ENCODE data around the gene PFKM.
"Not testable (repeated sequence)": the region's sequence is repeated elsewhere in the genome, so short reads cannot be mapped to it uniquely, and the experiment has no call there.

PFKM gene

GRCh38 chr12:48084841-48085460, 34.2 kb upstream of the PFKM start:
- H3K9ac ChIP-seq (ENCODE audit: low read depth, low read length), result no peak overlapping the region
- no peaks in the 10 kb centered on the region for H3K9me3 ChIP-seq (ENCODE audit: control insufficient read depth, insufficient read depth, low read length)
- peaks cover 5% of the 10 kb centered on the region for H3K36me3 ChIP-seq (ENCODE audit: control insufficient read depth, insufficient read depth, low read length)
- H3K4me1 ChIP-seq (ENCODE audit: control insufficient read depth, insufficient read depth, low read length), result no peaks in the 10 kb centered on the region
- H3K27me3 ChIP-seq (ENCODE audit: control insufficient read depth, insufficient read depth, low read length), result no peaks in the 10 kb centered on the region
- H3K4me3 ChIP-seq (ENCODE audit: low read depth, low read length), result no peak overlapping the region

DNA sequence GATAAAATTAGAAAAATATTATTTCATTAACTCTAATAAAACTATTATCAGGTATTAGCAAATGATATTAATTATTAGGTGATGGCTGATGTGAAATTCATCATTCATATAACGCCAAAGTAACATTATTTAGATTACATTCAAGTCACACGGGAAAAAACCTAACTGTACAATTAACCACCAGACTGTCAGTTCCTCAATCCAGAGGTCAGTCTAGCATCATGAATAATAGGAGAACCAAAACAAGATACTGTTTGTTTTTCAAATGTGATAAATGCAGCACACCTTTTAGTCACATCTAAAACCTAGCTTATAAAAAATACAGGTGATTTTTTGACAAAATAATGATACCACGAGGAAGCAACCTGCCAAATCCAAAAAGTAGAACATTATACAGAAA, 32.8 kb upstream of the PFKM start:
- Histone ChIP-seq H3K36me3 (ENCODE audit: control insufficient read depth, insufficient read depth, low read length) (peaks cover 5% of the 10 kb centered on the region), H3K9ac (ENCODE audit: low read depth, low read length) (no peak overlapping the region), H3K27me3 (ENCODE audit: control insufficient read depth, insufficient read depth, low read length) (no peaks in the 10 kb centered on the region), H3K9me3 (ENCODE audit: control insufficient read depth, insufficient read depth, low read length) (no peaks in the 10 kb centered on the region), H3K4me1 (ENCODE audit: control insufficient read depth, insufficient read depth, low read length) (no peaks in the 10 kb centered on the region), H3K4me3 (ENCODE audit: low read depth, low read length) (no peak overlapping the region)

DNA sequence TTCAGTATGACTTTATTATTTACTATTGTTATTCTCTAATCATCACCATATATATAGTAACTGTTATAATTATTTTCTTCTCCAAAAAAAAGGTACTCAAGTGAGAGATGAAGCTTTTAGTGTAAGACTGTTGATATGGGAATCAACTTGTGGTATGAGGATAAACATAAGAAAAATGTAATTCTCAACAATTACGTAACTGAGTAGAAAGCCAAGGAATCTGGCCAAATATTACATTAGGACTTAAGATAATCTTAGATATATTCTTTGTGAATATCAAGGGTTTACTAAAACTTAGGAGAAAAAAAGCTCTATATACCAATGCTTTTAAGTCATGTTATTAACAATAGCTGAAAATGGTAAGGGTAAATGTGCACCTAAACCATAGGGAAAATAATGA, 26.6 kb upstream of the PFKM start:
- Histone ChIP-seq H3K4me3 (ENCODE audit: low read depth, low read length) (no peak overlapping the region), H3K27me3 (ENCODE audit: control insufficient read depth, insufficient read depth, low read length) (no peaks in the 10 kb centered on the region), H3K9ac (ENCODE audit: low read depth, low read length) (no peak overlapping the region), H3K9me3 (ENCODE audit: control insufficient read depth, insufficient read depth, low read length) (no peaks in the 10 kb centered on the region), H3K36me3 (ENCODE audit: control insufficient read depth, insufficient read depth, low read length) (no peaks in the 10 kb centered on the region), H3K4me1 (ENCODE audit: control insufficient read depth, insufficient read depth, low read length) (no peaks in the 10 kb centered on the region)

DNA sequence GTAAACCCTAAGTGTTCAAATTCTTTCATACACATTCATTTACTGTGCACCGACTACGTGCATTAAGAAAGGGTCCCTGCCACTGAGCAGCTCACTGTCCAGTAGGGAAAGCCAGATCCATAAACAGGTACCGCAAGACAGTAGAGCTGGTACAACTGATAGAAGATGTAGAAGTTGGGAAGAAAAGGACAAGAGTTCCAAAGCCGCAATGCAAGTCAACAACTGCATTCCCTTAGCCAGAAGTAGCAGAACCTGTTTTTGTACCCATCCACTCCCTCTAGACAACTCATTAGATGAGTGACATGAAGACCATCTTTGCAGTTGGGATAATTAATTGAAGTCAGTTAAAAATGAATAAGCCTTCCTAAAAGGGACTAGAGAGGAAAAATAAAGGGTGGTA, 14.6 kb upstream of the PFKM start:
- Histone ChIP-seq H3K27me3 (ENCODE audit: control insufficient read depth, insufficient read depth, low read length) (peaks cover 2% of the 10 kb centered on the region), H3K9me3 (ENCODE audit: control insufficient read depth, insufficient read depth, low read length) (no peaks in the 10 kb centered on the region), H3K36me3 (ENCODE audit: control insufficient read depth, insufficient read depth, low read length) (no peaks in the 10 kb centered on the region), H3K4me3 (ENCODE audit: low read depth, low read length) (peak overlapping the region; percentile 73), H3K9ac (ENCODE audit: low read depth, low read length) (no peak overlapping the region), H3K4me1 (ENCODE audit: control insufficient read depth, insufficient read depth, low read length) (peaks cover 5% of the 10 kb centered on the region)

- Histone ChIP-seq H3K9ac (ENCODE audit: low read depth, low read length) (peak overlapping the region; percentile 42), H3K4me3 (ENCODE audit: low read depth, low read length) (peak overlapping the region; percentile 73), H3K9me3 (ENCODE audit: control insufficient read depth, insufficient read depth, low read length) (no peaks in the 10 kb centered on the region), H3K27me3 (ENCODE audit: control insufficient read depth, insufficient read depth, low read length) (peaks cover 5% of the 10 kb centered on the region), H3K4me1 (ENCODE audit: control insufficient read depth, insufficient read depth, low read length) (peaks cover 5% of the 10 kb centered on the region), H3K36me3 (ENCODE audit: control insufficient read depth, insufficient read depth, low read length) (no peaks in the 10 kb centered on the region)
Observed at GRCh38 chr12:48105321-48105866, 13.8 kb upstream of the PFKM start.

DNA sequence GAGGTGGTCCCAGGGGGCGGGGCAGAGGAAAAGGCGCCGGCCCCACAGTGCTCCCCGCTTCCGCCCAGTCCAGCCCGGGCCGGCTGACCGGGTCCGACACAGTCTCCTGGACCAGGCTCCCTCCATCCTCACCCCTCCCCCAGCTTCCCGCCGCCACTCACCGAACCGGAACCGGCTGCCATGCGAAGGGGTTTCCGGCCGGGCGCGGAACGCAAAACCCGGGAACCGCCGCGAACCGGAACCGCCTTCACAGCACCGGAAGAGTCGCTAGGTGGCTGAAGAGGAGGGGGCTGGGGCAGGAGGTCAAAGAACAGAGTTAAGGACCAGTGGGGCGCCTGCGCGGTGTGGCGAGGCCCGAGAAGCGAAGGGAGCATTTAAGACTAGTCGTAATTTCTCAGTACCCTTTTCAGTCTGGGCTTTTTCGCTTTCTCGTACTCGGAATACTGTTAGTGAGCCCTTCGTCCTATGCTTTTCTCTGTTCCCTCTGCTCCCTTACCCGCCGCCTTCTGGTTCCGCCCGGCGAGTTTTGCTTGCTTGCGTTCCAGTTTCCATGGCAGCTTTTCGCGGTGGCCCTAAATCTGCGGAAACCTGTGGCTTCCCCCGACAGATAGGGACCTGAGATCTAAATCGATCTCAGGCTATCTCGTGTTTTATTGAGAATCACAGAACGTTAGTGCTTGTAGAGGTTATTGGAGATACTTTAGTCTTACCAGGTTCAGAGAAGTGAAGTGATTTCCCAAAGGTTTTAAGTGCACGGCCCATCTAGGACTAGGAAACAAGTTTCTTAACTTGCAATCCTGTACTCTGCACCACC, 13.1 kb upstream of the PFKM start, which contains the start of gene SENP1:
Gene SENP1 (minus strand): TSS at position 213 of the 814 bp plus-strand sequence. CDS start 4,607 bp downstream, outside the sequence.
- Histone ChIP-seq H3K36me3 (ENCODE audit: control insufficient read depth, insufficient read depth, low read length) (no peaks in the 10 kb centered on the region), H3K9me3 (ENCODE audit: control insufficient read depth, insufficient read depth, low read length) (no peaks in the 10 kb centered on the region), H3K4me1 (ENCODE audit: control insufficient read depth, insufficient read depth, low read length) (peaks cover 5% of the 10 kb centered on the region), H3K27me3 (ENCODE audit: control insufficient read depth, insufficient read depth, low read length) (peaks cover 7% of the 10 kb centered on the region), H3K4me3 (ENCODE audit: low read depth, low read length) (peak within 1 kb of the TSS; percentile 73), H3K9ac (ENCODE audit: low read depth, low read length) (peak within 1 kb of the TSS; percentile 86)

- Histone ChIP-seq H3K36me3 (ENCODE audit: control insufficient read depth, insufficient read depth, low read length) (no peaks in the 10 kb centered on the region), H3K9ac (ENCODE audit: low read depth, low read length) (peak overlapping the region; percentile 86), H3K27me3 (ENCODE audit: control insufficient read depth, insufficient read depth, low read length) (peaks cover 8% of the 10 kb centered on the region), H3K4me3 (ENCODE audit: low read depth, low read length) (peak overlapping the region; percentile 73), H3K4me1 (ENCODE audit: control insufficient read depth, insufficient read depth, low read length) (peaks cover 5% of the 10 kb centered on the region), H3K9me3 (ENCODE audit: control insufficient read depth, insufficient read depth, low read length) (no peaks in the 10 kb centered on the region)
Observed at GRCh38 chr12:48106681-48107613, 12.2 kb upstream of the PFKM start.

GRCh38 chr12:48109424-48109823, 9.7 kb upstream of the PFKM start:
- H3K9ac ChIP-seq (ENCODE audit: low read depth, low read length), result no peak overlapping the region
- peaks cover 4% of the 10 kb centered on the region for H3K4me1 ChIP-seq (ENCODE audit: control insufficient read depth, insufficient read depth, low read length)
- no peaks in the 10 kb centered on the region for H3K9me3 ChIP-seq (ENCODE audit: control insufficient read depth, insufficient read depth, low read length)
- H3K4me3 ChIP-seq (ENCODE audit: low read depth, low read length), result no peak overlapping the region
- peaks cover 10% of the 10 kb centered on the region for H3K27me3 ChIP-seq (ENCODE audit: control insufficient read depth, insufficient read depth, low read length)
- no peaks in the 10 kb centered on the region for H3K36me3 ChIP-seq (ENCODE audit: control insufficient read depth, insufficient read depth, low read length)

- Histone ChIP-seq H3K27me3 (ENCODE audit: control insufficient read depth, insufficient read depth, low read length) (peaks cover 10% of the 10 kb centered on the region), H3K4me3 (ENCODE audit: low read depth, low read length) (no peak overlapping the region), H3K9ac (ENCODE audit: low read depth, low read length) (no peak overlapping the region), H3K36me3 (ENCODE audit: control insufficient read depth, insufficient read depth, low read length) (no peaks in the 10 kb centered on the region), H3K9me3 (ENCODE audit: control insufficient read depth, insufficient read depth, low read length) (no peaks in the 10 kb centered on the region), H3K4me1 (ENCODE audit: control insufficient read depth, insufficient read depth, low read length) (no peaks in the 10 kb centered on the region)
Observed at GRCh38 chr12:48110691-48111311, 8.4 kb upstream of the PFKM start.

DNA sequence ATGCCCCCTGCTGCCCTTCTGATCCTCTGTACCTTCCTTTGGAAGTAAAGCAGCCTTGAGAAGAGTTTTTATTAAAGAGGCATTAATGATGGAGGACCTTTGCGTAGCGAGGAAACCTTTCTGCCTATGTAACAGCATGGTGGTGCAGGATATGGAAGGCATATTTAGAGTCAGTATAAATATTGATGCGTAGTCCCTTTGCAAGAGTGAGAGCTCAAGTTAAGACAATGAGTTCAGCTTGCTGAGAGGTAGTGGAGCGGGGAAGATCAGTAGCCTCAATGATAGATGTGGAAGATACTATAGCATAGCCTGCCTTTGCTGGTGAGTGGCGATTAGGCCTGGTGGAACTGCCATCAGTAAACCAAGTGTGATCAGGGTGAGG, 7.9 kb upstream of the PFKM start:
- not testable (repeated sequence) for H3K4me1 ChIP-seq (ENCODE audit: control insufficient read depth, insufficient read depth, low read length); H3K36me3 ChIP-seq (ENCODE audit: control insufficient read depth, insufficient read depth, low read length); H3K4me3 ChIP-seq (ENCODE audit: low read depth, low read length); H3K9ac ChIP-seq (ENCODE audit: low read depth, low read length); H3K9me3 ChIP-seq (ENCODE audit: control insufficient read depth, insufficient read depth, low read length)
- H3K27me3 ChIP-seq (ENCODE audit: control insufficient read depth, insufficient read depth, low read length), result peaks cover 10% of the 10 kb centered on the region

GRCh38 chr12:48115957-48116356, 3.2 kb upstream of the PFKM start:
- Histone ChIP-seq H3K9ac (ENCODE audit: low read depth, low read length) (no peak overlapping the region), H3K27me3 (ENCODE audit: control insufficient read depth, insufficient read depth, low read length) (peaks cover 5% of the 10 kb centered on the region), H3K36me3 (ENCODE audit: control insufficient read depth, insufficient read depth, low read length) (no peaks in the 10 kb centered on the region), H3K4me3 (ENCODE audit: low read depth, low read length) (no peak overlapping the region), H3K9me3 (ENCODE audit: control insufficient read depth, insufficient read depth, low read length) (no peaks in the 10 kb centered on the region), H3K4me1 (ENCODE audit: control insufficient read depth, insufficient read depth, low read length) (no peaks in the 10 kb centered on the region)
